Activated effector memory CD4-positive, alpha-beta T cell treated with anti-CD3 and anti-CD28 coated beads, Interleukin-2, amount 50 U/mL, for 16 hours (primary cell): ENCODE data around the gene LMF1.

Source experiments
- DNase-seq: peaks from one replicate; pipeline ENCODE4 v3.0.0-alpha.2; 2020

LMF1 gene

GRCh38 chr16:947255-947921, 23.4 kb downstream of the LMF1 start:
- DNase-seq = no peak

- no peak for DNase-seq
Measured at GRCh38 chr16:946048-946395, 24.8 kb downstream of the LMF1 start.

- DNase-seq = no peak
Measured at GRCh38 chr16:945271-946047, 25.3 kb downstream of the LMF1 start.

- no peak for DNase-seq
Measured at GRCh38 chr16:943971-944370, 26.8 kb downstream of the LMF1 start.

- DNase-seq = no peak
Measured at GRCh38 chr16:942436-943060, 28.2 kb downstream of the LMF1 start.

GRCh38 chr16:939941-940340, 30.8 kb downstream of the LMF1 start:
- DNase-seq = no peak

- DNase-seq = no peak
Measured at GRCh38 chr16:939311-939710, 31.5 kb downstream of the LMF1 start.

GRCh38 chr16:938752-939151, 32.0 kb downstream of the LMF1 start:
- no peak for DNase-seq

- DNase-seq = no peak
Measured at GRCh38 chr16:938136-938535, 32.6 kb downstream of the LMF1 start.

- DNase-seq = no peak
Measured at GRCh38 chr16:937723-938122, 33.1 kb downstream of the LMF1 start.

- no peak for DNase-seq
Measured at GRCh38 chr16:937311-937710, 33.5 kb downstream of the LMF1 start.

- DNase-seq = no peak
Measured at GRCh38 chr16:935684-936083, 35.1 kb downstream of the LMF1 start.

GRCh38 chr16:934178-934577, 36.6 kb downstream of the LMF1 start:
- no peak for DNase-seq

GRCh38 chr16:933581-933980, 37.2 kb downstream of the LMF1 start:
- no peak for DNase-seq

GRCh38 chr16:932831-933330, 37.9 kb downstream of the LMF1 start:
- no peak for DNase-seq

GRCh38 chr16:931626-932500, 38.9 kb downstream of the LMF1 start:
- no peak for DNase-seq

GRCh38 chr16:931171-931570, 39.6 kb downstream of the LMF1 start:
- DNase-seq = no peak

GRCh38 chr16:930511-930910, 40.3 kb downstream of the LMF1 start:
- DNase-seq = no peak

GRCh38 chr16:930076-930475, 40.7 kb downstream of the LMF1 start:
- no peak for DNase-seq

GRCh38 chr16:929227-930073, 41.3 kb downstream of the LMF1 start:
- DNase-seq = no peak

- no peak for DNase-seq
Measured at GRCh38 chr16:928526-928925, 42.3 kb downstream of the LMF1 start.

GRCh38 chr16:927931-928330, 42.9 kb downstream of the LMF1 start:
- no peak for DNase-seq
